HG03045 (cell line): ENCODE measurements around the gene RNF212B.

Source experiments
- ATAC-seq: cut with Tn5 transposase; IDR thresholded peaks from one replicate; pipeline ENCODE4 v1.9.1; 2021; ENCODE audit warnings: mild to moderate bottlenecking, moderate library complexity; ENCODE audit not compliant: unreplicated experiment

The RNF212B gene

DNA sequence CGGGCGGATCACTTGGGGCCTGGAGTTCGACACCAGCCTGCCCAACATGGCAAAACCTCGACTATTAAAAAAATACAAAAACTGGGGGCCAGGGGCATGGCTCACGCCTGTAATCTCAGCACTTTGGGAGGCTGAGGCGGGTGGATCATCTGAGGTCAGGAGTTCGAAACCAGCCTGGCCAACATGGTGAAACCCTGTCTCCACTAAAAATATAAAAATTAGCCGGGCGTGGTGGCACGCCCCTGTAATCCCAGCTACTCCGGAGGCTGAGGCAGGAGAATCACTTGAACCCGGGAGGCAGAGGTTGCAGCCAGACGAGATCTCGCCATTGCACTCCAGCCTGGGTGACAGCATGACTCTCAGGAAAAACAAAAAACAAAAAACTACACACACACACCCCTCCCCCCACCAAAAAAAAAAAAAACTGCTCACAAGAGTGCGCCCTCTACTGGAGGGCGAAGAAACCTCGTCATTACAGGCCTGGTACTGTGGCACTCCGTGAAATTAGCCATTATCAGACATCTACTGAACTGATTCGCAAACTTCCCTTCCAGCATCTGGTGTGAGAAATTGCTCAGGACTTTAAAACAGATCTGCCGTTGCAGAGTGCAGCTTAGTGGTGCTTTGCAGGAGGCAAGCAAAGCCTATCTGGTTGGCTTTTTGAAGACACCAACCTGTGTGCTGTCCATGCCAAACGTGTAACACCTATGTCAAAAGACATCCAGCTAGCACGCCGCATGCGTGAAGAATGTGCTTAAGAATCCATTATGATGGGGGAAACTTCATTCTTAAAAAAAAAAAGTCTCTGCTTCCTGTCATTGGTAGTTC, 57.2 kb downstream of the RNF212B start:
- ATAC-seq: no peak

DNA sequence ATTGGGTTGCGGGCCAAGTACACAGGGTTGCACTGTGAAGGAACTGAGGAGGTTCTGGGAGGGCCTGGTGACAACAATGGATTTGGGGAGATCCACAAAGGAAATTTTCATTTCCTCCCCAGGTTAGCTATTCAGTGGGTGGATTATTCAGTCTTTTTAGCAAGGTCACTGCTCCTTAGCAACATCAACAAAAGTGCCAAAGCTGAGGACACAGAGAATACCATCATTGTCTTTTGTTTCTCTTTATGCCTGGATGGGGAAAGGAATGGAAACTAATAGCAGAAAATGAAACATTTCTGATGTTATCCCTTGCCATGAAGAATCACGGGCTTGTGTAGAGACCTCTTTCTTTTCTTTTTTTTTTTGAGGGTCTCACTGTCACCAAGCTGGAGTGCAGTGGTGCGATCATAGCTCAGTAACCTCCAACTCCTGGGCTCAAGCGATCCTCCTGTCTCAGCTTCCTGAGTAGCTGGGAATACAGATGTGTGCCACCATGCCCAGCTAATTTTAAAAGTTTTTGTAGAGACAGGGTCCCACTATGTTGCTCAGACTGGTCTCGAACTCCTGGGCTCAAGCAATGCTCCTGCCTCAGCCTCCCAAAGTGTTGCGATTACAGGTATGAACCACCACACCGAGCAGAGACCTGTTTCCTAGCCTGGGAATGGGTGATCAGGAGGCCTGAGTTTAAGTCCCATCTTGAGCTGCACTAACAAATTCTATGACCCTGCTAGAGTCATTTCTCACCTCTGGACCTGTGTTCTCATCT, 58.5 kb downstream of the RNF212B start:
- no peak for ATAC-seq

DNA sequence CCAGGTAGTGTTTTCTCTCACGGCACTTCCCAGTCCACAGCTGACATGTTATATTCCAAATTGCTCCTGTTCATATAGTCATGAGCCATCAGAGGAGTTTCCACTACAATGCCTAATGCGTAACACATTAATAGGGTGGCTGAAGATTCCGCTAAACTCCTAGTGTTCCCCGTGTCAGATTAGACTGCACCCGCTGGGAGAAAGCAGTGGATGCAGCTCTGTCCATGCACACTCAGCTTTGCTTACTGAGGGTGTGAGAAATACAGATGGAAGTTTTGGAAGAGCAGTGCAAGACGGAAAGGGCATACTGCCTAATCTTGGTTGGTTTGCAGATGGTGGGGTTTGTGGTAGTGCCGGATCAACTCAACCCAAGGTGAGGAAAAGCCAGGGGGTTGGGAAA, 59.4 kb downstream of the RNF212B start:
- no peak for ATAC-seq

DNA sequence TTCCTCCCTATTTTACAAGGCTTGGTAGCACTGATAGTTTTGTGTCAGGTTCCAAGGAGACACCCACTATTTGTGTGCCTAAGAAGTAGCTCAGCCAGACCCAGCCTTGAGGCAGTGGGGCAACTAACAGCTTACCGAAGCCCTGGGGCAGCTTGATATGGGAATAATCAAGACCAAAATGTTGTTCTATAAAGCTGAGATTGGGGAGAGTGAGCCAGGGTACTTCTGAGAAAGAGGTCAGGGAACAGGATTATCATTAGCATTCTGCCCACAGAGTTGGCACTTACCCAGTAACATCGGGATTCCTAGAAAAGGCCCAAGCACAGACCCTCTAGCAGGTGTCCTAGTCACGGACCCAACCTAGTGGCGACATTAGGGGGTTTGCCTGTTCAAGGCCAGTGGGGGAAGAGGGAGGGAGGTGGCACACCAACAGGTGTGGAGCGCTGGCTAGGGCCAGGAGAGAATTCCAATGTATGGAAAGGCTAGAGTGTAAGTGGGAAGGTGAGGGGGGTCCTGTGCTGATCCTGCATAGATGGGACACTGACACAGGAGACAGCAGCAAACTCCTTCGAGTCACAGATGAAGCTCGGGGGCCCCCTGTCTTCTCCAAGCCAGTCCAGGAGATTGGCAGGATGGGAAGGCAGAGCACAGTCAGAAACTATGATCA, 60.0 kb downstream of the RNF212B start:
- no peak for ATAC-seq

GRCh38 chr14:23299211-23299957, 61.6 kb downstream of the RNF212B start:
- no peak for ATAC-seq

DNA sequence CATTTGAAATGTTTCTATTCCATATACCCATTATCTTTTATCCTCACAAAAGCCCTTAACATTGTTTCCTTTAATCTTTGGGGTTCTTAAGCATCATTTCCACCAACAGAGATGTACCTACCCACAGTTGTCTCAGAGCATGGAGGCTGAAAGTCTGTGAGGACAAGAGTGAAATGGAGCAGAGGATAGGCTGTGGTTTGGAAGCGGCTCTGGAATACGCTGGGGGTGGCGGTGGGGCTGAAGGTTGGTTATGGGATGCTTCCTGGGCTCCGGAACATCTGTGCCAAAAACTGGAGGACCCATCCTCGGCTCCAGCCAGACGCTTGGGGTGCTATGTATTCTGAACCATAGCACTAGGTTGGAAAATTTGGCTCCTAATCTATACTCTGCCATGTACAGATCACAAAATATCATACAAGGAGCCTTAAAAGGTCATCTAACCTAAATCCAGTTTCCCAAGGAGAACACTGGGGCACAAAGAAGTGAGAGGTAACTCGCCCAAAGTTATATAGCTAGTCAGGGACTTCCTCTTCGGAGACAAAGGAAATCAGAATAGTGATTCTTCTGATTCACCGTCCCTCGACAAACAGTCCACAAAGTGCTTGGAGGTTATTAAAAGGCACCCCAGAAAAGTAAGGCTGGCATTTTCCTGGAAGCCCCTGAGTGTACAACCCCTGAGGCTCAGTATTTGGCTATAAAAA, 62.4 kb downstream of the RNF212B start:
- no peak for ATAC-seq

DNA sequence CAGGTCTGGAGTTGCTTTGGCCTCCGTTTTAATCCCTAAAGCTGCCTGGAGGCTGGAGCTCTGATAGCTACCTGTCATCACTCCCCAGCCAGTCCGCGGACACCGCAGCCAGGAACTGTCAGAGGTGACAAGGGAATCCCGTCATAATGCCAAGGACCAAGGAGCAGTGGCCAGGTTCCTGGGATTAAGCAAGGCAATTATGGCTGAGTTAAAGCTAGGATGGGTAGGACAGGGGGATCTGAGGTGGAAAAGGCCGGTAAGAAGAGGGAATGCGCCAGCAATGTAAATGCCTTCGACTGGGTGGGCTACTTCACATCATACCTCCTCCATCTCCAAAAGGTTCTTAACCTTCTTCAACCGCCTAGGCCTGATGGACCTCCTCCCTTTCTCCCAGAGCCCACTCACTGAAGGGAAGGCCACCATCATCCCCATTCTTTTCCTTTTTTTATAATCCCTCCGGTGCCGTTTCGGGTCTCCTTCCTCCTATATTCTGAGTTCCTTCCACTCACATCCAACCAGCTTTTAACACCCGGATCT, 63.0 kb downstream of the RNF212B start:
- ATAC-seq: no peak

DNA sequence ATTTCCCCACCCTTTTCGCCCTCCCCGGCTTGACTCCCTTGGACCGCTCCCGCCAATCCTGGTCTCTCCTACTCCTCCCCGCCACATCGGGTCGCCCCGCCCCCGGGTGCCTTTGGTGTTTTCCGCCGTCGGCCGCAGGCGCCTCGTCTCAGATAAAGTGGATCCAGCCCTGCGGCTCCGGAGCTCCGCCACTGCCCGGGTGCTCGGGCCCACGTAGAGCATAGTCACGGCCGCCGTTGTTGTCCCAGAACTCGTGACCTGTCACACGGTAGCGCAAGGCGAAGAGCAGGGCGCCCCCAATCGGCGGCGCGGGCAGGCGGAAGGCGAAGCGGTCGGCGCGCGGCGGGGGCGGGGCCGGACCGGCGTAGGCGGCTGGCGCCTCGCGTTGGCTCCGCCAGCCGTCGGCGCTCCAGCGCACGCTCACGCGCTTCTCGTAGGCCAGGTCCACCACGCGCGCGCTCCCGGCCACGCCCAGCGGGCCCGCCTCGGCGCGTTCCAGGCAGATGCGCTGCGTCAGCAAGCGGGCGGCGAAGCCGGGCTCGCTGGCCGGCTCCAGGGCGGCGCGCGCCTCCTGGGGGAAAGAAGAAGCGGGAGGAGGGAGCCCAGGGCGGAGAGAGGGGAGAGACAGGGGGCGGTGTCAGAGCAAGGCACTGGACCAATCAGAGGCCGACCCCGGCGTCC, 63.7 kb downstream of the RNF212B start:
- peak; percentile 75 for ATAC-seq

DNA sequence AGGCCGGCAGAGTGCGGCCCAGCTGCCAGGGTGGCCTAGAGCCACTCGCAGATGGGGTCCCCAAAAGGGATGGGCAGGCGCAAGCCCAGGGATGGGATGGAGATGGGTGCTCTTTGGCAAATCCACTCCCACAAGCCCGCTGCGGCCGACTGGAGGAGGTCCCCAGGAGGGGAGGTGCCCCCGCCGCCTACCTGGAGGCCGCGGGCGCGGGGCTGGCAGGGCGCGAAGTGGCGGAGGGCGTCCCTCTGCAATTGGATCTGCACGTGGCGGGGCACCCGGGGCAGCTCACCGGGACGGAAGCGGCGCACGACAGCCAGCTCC, 64.2 kb downstream of the RNF212B start:
- ATAC-seq: peak; percentile 20

GRCh38 chr14:23302290-23303225, 64.8 kb downstream of the RNF212B start, which contains the start of gene PPP1R3E:
TSS of gene PPP1R3E (minus strand) at chr14:23302859. CDS start at chr14:23302576, 283 bp downstream.
- peak; percentile 30 for ATAC-seq

DNA sequence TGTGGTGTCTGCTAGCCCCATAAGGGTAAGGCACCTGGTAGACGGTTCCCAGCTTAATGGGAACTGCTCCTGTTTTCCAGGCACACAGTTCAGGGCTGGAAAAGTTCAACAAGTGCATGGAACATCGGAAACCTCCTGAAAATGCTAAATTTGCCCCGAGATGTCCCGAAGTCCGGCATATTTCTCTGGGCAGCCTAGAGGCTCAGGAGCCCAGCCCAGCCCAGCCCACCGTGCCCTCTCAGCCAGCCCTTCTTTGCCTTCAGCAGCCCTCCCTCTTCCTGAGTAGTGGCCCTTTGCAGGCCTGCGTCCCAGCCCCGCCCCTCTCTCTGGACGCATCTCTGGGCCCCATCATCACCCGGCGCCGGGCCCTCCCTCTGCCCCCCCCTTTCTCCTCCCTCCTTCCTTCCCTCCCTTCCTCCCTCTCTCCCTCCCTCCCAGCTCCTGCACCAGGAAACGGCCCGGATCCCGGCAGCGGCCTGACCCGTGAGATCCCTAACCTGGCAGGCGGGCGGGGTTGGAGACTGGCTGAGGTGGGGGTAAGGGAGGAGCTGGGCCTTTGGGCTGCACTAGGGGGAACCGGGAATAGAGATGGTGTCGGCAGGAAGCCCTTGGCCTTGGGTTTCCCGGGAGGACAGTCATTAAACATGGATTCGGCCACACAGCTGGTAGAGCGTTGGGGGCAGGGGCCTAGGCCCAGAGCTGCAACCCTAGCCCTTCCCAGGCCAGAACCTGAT, 68.8 kb downstream of the RNF212B start, which contains the start of gene BCL2L2:
Gene BCL2L2, plus strand, starts transcription at position 422 of the 734 bp plus-strand sequence. CDS start 935 bp downstream, outside the sequence.
- no peak for ATAC-seq

DNA sequence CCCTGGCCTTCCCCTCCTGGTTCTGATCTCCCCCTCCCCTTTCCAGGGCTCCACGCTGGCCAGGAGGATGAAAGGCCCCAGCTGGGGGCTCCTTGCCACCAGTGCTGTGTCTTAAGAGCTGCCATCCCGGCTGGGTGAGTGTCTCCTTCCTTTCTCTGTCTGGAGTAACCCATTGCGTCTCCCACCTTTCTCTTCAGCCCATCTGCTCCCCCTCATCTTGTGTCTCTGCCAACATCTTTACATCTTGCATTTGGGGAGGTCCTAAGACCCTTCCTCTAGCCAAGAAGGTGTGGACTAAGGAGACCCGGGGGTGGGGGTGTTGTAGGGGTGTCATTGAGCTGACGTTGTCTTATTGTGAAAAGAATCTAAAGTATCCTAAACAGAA, 69.4 kb downstream of the RNF212B start:
- no peak for ATAC-seq

DNA sequence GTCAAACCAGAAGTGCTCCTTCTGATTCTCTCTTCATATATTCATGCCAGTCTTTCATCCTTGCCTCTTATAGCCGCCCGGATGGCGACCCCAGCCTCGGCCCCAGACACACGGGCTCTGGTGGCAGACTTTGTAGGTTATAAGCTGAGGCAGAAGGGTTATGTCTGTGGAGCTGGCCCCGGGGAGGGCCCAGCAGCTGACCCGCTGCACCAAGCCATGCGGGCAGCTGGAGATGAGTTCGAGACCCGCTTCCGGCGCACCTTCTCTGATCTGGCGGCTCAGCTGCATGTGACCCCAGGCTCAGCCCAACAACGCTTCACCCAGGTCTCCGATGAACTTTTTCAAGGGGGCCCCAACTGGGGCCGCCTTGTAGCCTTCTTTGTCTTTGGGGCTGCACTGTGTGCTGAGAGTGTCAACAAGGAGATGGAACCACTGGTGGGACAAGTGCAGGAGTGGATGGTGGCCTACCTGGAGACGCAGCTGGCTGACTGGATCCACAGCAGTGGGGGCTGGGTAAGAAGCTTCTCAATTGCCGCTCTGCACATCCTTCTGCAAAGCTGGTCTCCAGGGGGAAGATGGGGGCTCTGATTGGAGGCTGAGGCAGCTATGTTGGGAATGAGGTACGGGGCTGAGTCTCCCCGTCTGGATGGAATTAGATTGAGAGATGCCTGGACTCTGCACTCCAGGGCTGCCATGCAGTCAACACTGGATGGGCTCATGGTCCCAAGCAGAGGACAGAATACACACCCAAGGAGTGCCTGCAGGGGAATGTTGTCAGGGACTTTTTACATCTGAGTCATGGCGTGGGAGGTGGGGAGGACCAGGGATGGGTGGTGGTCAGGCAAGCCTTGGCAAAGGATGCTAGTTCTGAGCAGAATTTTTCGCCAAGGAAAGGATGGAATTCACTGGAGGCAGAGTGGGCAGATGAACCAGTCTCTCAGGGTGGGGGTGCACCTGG, 70.2 kb downstream of the RNF212B start:
- ATAC-seq: no peak

GRCh38 chr14:23308721-23309445, 71.1 kb downstream of the RNF212B start:
- no peak for ATAC-seq

- no peak for ATAC-seq
Measured at GRCh38 chr14:23310546-23310945, 72.8 kb downstream of the RNF212B start.

DNA sequence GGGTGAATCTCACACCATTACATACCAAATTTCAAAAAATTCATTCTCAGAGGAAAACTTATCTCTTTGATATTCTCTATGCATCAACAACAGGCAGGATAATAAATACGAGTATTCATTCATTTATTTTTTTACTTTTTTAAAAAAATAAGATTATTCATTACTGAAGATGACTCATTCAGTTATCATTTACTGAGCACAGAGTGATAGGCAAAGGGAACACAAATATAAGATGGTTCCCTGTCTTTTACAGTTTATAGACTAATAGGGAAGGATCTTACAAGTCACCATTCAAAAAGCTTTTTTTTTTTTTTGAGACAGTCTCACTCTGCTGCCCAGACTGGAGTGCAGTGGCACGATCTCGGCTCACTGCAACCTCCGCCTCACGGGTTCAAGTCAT, 78.6 kb downstream of the RNF212B start:
- ATAC-seq: no peak
